Measurements from ENCODE around the gene SYTL2. TPM values are rescaled to one million over a fixed set of nuclear protein-coding genes. Genes with fewer than 3 reads are reported as not detected.

The SYTL2 gene
- total RNA-seq, 1 experiment from 2014 or later: 5.2 TPM

GRCh38 chr11:85726381-85726780 is 84.6 kb downstream of the SYTL2 start:
- H3K79me2 ChIP-seq (ENCODE audit: insufficient read depth, low read length): no peaks in the 10 kb centered on the region
- H4K8ac ChIP-seq (replicated peaks; ENCODE audit: insufficient read length, low read depth, low read length): no peak overlapping the region
- H4K91ac ChIP-seq (ENCODE audit: insufficient read length, low read depth, low read length): no peak overlapping the region
- H3K9me3 ChIP-seq (ENCODE audit: control insufficient read depth, low read depth, low read length): no peaks in the 10 kb centered on the region
- no peaks in the 10 kb centered on the region for H4K20me1 ChIP-seq (ENCODE audit: control insufficient read depth, insufficient read depth, insufficient read length)
- no peak overlapping the region for H3K23ac ChIP-seq (ENCODE audit: insufficient read length, low read depth, low read length)
- H3K4me1 Mint-ChIP-seq: peaks cover 4 to 18% of the 10 kb centered on the region in 2 experiments; a peak in 2 of 4 replicates
- DNase-seq: no peak
- no peak for TF ChIP-seq CTCF (conservative IDR thresholded peaks at IDR 0.05)
- no peak overlapping the region for H4K5ac ChIP-seq (ENCODE audit: insufficient read length, low read depth, low read length)
- no peaks in the 10 kb centered on the region for H3K23me2 ChIP-seq (ENCODE audit: insufficient read length, low read depth, low read length, poor library complexity, severe bottlenecking)
- H2AFZ ChIP-seq (ENCODE audit: low read length): no peak overlapping the region
- no peak overlapping the region for H2AK5ac ChIP-seq (ENCODE audit: insufficient read length, low read length)
- no peak overlapping the region for H2BK12ac ChIP-seq (ENCODE audit: insufficient read length, low read depth, low read length)
- H3K79me1 ChIP-seq (ENCODE audit: insufficient read depth, low read depth, low read length, poor library complexity, severe bottlenecking): no peaks in the 10 kb centered on the region
- no peaks in the 10 kb centered on the region for H3K27me3 ChIP-seq (ENCODE audit: insufficient read depth, low read length)
- no peak overlapping the region for H2BK20ac ChIP-seq (ENCODE audit: low read depth, low read length, poor library complexity, severe bottlenecking)
- H3K18ac ChIP-seq (ENCODE audit: insufficient read length, low read depth, low read length): no peak overlapping the region
- H2BK5ac ChIP-seq (ENCODE audit: insufficient read length, low read length): no peak overlapping the region
- no peak overlapping the region for H3K4me3 Mint-ChIP-seq
- no CpG with 5 or more reads among the region's 3 CpGs for WGBS (ENCODE audit: extremely low coverage, insufficient read length, low lambda C conversion rate)
- no peak overlapping the region for H2BK120ac ChIP-seq (ENCODE audit: low read depth, low read length, poor library complexity, severe bottlenecking)
- H3K9me3 Mint-ChIP-seq: peaks cover 0 to 5% of the 10 kb centered on the region in 2 experiments; a peak in 2 of 5 replicates
- no peak overlapping the region for H3K27ac Mint-ChIP-seq
- H3K4me2 ChIP-seq (ENCODE audit: insufficient read depth, insufficient read length, low read length): no peak overlapping the region
- H3K27ac ChIP-seq (ENCODE audit: insufficient read length, low read depth, low read length): no peak overlapping the region
- H3K9ac ChIP-seq (ENCODE audit: extremely low read depth, insufficient read length, low read length): no peak overlapping the region
- H3K27me3 Mint-ChIP-seq (ENCODE audit: low read depth): peaks cover 3% of the 10 kb centered on the region; the same call in 1 of the 2 replicates
- no peak overlapping the region for H3K4ac ChIP-seq (ENCODE audit: low read depth, low read length)
- H3K4me1 ChIP-seq (ENCODE audit: insufficient read depth, low read length): peaks cover 1% of the 10 kb centered on the region; the same call in 1 of the 2 replicates
- H3K56ac ChIP-seq (ENCODE audit: insufficient read length, low read depth, low read length): no peak overlapping the region
- no peak overlapping the region for H3T11ph ChIP-seq (ENCODE audit: low read length)
- H3K14ac ChIP-seq (ENCODE audit: insufficient read depth, low read length): no peak overlapping the region
- H2BK15ac ChIP-seq (ENCODE audit: low read depth, low read length): no peak overlapping the region
- peaks cover 0 to 13% (median 9%) of the 10 kb centered on the region in 3 experiments; a peak in 4 of 7 replicates for H3K36me3 Mint-ChIP-seq (ENCODE audit: insufficient read depth in 1 of 3, low read depth in 3 of 3)
